Stimulated activated naive CD4-positive, alpha-beta T cell treated with Interleukin-2 at 50 U/mL for 16 hours (primary cell): ENCODE data around the gene SOCS7.

ENCODE experiments used
- DNase-seq: peaks from one replicate; lab custom pipeline; 2025; lab: John Stamatoyannopoulos, UW

The SOCS7 gene

DNA sequence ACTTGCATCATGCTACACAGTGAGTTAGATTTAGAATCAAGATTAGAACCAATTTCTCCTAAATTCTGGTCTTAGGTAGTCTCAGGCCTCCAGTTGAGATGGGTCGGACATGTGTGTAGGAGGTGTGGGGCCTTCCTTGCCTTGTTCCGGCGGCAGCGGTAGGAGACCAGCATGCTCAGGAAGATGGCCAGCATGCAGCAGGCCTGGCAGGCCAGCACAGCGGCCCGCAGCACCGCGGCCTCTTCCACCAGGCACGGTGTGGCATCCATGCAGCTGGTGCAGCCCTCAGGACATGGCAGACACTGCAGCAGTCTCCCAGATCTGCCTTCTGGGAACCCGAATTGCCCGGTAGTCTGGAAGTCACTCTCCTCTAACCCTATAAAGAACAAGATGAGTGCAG, 14.8 kb upstream of the SOCS7 start:
- DNase-seq: no peak

DNA sequence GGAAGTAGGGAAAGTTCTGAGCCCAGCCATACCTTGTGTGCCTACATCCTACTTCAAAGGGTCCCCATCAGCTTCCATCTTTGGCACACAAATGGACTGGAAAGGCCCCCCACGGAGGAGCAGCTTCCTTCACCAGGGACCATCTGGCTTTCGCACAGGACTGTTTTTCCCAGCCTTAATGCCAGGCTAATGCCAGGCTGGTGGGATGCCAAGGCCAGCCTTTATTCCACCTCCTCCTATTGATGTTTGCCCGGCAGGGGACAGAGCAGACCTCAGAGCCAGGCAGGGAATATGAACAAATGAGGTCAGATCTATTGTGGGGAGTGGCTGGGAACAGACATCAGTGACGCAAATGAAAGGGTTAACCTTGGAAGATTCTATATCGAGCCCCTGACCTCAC, 13.6 kb upstream of the SOCS7 start:
- DNase-seq: no peak

DNA sequence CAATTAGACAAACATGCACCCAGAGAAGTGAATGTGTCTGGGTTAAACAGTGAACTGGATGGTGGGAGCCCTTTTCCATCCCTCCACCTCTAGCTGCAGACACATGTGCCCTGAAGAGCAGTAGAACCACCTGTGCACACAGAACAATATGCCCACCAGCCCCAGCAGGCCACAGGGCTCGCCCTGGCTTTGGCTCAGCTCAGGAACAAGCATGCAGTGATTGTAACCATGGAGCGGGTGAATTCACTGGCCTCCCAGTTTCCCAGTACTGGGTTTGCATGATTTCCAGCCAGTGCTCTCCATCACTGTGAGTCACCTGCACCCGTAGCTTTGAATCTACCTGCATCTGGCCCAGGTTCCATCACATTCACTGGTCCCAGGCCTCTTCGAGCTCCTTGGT, 13.1 kb upstream of the SOCS7 start:
- no peak for DNase-seq

DNA sequence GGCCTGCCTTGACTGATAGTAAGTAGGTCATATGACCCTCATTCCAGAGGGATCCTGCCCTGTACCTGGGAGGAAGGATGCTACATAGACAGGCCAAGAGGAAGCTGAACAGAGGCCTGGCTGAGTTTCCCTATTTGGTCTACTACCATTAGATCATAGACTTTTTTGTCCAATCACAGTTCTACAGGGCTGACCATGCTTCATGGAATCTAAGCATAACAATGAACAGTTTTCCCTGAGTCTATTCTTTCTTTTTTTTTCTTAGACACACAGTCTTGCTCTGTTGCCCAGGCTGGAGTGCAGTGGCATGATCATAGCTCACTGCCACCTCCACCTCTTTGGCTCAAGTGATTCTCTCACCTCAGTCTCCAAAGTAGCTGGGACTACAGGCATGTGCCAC, 11.8 kb upstream of the SOCS7 start:
- DNase-seq: no peak

DNA sequence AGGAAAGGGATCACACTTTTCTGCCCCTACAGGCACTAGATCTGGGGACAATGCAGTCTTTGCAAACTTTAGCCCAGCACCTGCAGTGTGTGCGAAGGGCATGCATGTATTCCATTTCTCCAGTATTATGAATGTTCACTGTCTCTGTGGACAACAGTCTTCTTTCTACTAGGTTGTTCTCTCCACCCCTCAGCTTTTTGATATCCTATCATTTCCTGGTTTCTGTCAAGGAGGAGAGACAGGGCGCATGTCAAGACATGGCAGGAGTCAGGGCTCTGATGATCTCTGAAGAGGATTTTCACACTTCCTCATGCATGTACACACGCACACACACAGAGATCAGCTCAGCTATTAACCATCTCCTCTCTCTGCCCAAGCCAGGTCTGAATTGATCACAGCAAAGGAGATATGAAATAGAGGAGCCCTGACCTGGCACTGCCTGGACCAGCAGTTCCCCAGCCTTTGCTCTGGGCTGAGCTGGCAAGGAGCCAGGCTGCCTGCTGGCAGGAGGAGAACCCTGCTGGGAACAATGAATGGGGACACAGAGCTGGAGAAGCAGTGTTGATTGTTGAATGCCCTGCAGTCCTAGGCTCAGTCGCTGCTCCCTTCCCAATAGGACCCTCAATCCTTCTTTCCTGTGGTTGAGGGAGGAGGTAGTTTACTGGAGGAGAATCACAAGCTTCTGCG, 10.5 kb upstream of the SOCS7 start:
- DNase-seq: no peak

DNA sequence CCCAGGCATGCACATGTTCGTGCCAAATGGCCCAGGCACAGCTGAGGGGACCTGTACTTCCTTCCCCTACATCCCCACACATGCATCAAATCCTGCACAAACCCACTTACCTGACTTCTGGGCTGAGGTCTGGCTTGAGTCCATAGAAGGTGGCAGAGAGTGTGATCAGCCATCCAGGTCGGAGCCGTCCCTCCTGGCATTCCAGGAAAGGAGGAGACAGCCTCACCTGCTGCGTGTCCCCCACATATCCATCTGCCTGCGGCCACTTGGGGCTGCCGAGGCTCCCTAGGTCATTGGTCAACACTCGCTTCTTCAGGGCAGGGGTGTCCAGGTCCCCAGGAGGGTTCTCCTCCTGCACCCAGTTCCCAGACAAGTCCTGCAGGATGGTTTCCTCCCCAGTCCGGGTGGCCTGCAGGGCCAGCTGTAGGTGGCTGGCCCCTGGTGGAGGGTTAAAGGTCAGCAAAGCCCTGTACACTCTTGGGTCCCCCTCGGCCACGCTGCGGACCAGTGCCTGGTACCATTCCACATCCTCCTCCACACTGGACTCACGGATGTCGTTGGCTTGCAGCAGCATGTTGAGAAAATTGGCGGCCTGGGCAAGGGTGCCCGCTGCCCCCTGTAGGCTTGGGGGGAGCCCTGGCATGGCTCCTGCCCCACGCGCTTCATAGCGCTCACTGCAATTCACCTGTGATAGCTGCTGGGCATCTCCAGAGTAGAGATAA, 8.6 kb upstream of the SOCS7 start:
- DNase-seq: no peak

DNA sequence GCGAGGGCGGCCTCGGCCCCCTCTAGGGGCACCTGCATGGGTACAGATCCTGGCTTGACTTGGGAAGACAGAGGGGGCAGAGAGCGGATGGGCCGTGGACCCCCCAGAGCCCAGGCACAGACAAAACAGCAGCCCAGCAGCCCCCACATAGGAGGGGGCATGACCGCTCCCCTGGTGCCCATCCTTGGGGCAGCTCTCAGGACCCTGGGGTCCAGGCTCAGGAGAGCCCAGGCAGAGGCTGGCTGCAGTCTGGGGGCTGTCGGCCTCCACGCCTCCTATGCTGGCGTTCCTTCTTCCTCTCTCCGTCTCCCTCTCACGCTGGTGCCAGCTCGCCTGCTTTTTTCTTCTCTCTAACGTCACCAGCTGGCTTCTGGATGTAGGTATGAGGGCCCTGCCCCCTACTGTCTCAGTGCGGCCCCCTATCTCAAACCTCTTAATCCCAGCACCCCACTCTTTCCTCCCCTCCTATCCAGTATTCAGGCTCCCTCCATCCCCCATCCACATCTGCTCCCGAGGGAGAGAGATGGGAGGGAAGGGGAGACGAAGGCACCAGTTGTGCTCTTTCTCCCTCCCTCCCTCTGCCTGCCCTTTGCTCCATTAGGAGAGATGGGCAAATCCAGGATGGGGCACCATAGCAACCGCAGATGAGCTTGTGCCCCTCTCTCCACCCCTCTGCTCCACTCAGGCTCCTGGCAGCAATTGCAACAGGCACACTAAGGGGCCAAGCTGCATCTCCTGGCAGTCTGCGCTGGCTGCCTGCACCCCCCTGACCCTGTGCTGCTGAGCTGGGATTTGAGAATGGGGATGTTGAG, 7.8 kb upstream of the SOCS7 start, which contains the start of gene GPR179:
GPR179 (minus strand) TSS at position 349 of the 812 bp plus-strand sequence; CDS start at position 182, 167 bp downstream.
- no peak for DNase-seq

DNA sequence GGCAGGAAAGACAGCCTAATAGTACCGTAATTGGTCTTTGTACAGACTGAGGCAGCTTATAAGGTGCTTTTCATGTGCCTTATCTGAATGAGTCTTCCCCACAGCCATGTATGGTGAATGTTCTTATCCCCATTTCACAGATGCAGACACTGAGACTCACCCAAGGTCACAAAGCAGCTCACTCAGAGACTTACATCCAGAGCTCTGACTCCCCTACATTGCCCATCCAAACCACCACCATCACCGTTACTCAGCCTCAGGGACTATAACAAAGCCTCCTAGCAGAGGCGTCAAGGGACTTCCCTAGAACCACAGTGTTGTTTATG, 7.3 kb upstream of the SOCS7 start:
- no peak for DNase-seq

DNA sequence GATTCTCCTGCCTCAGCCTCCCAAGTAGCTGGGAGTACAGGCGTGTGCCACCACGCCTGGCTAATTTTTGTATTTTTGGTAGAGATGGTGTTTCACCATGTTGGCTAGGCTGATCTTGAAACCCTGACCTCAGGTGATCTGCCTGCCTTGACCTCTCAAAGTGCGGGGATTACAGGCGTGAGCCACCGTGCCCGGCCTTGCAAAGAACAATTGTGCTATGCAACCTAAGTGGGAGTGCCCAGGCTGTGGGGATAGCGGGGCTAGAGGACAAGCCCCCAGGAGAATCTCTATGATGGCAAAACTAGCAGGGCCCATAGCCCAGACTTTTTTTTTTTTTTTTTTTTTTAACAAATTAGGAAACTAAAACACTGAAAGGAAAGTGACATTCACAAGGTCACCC, 5.9 kb upstream of the SOCS7 start:
- no peak for DNase-seq

DNA sequence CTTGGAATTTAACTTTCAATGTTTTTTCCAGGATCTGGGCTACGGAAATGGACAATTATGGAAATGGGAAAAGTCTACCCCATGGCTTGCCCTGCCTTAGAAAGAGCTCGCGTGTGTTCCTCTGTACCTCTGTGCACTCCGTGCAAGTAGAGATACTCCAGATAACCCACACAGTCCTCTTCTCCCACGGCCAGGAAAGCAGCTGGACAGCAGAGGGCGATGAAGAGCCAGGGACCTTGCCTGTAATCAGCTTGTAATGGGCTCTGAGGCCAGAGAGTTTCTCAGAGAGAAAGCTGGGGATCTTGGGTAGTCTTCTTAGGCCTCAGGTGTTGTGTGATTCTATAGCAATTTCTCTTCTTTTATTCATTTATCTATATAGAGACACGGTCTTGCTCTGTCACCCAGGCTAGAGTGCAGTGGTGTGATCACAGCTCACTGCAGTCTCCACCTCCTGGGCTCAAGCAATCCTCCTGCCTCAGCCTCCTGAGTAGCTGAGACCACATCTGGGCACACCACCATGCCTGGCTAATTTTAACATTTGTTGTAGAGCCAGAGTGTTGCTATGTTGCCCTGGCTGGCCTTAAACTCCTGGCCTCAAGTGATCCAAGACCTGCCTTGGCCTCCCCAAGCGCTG, 2.4 kb upstream of the SOCS7 start:
- peak; percentile 74 for DNase-seq

DNA sequence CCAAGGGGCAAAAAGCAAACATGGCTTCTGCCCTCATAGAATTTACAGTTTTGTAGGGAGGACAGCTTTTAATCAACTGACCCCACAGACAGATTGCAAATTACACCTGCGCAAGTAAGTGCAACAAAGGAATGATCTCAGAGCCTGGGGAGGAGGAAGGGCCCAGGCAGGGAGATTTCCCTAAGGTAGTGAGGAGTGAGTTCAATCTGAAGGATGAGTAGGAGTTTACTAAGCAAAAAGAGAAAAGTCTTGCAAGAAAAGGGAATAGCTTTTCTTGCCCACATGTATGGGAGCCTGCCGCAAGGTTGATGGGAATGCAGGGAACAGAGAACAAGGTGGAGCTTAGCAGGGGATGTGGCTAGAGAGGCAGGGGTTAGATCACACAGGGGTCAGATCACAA, 1.6 kb upstream of the SOCS7 start:
- DNase-seq: no peak

DNA sequence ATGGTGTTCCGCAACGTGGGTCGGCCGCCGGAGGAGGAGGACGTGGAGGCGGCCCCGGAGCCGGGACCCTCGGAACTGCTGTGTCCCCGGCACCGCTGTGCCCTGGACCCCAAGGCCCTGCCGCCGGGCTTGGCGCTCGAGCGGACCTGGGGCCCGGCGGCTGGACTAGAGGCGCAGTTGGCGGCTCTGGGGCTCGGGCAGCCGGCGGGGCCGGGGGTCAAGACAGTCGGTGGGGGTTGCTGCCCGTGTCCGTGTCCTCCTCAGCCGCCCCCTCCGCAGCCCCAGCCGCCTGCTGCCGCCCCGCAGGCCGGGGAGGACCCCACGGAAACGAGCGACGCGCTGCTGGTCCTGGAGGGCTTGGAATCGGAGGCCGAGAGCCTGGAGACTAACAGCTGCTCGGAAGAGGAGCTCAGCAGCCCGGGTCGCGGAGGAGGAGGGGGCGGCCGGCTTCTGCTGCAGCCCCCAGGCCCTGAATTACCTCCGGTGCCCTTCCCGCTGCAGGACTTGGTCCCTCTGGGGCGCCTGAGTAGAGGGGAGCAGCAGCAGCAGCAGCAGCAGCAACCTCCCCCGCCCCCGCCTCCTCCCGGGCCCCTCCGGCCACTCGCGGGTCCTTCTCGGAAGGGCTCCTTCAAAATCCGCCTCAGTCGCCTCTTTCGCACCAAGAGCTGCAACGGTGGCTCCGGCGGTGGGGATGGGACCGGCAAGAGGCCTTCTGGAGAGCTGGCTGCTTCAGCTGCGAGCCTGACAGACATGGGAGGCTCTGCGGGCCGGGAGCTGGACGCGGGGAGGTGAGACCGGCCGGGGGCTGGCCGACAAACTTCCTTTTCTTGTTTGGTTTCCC, 821 bp downstream of the SOCS7 start:
- no peak for DNase-seq

DNA sequence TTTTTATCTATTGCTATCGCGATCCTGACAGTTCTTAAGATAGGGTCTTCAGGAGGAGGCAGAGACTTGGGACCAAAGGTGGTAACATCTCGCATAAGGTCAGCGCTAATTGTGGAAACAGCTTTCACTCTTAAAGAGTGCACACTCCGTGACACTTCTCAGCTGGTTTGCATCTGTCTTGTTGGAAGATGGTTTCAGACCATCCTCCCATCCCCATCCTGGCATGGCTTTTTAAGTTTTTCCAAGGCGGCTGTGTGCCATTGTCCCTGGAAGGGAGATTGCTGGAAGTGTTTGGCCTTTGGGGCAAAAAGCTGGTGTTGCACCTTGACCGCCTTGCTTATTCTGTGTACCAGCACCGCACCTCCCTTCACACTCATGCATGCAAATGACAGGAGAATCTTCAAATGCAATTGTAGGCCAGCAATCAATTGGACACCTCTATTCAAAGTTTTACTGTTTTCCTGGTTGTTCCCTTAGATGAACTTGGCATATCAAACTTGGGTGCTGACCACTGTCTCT, 1.5 kb downstream of the SOCS7 start:
- no peak for DNase-seq

DNA sequence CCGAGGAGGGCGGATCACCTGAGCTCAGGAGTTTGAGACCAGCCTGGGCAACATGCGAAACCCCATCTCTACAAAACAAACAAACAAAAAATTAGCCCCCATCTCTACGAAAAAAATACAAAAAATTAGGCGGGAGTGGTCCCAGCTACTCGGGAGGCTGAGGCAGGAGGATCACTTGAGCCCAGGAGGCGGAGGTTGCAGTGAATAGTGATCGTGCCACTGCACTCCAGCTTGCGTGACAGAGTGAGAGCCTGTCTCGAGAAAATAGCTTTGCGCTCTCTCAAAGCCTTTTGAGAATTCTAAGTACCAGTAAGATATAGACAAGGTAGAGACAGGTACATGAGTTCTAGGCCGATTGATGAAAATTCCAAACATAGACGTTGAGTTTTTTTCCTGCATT, 2.0 kb downstream of the SOCS7 start:
- no peak for DNase-seq

DNA sequence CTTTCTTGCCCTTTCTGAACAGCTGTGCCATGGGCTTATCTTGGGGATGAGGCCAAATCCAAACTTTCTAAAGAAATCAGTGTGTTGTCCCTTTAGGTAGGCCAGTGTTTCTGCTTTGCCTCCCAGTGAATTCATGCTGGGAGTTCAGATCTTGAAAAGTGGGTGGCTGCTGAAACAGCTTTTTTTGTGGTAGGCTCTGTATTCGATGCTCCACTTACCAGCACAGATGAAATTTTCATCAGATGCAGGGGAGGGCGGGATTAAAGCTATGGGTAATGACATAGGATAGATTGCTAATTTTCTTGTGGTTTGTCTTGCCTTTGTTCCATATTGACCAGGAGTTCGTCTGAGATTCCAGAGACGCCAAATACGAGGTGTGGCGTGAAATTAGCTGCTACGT, 2.8 kb downstream of the SOCS7 start:
- DNase-seq: no peak

DNA sequence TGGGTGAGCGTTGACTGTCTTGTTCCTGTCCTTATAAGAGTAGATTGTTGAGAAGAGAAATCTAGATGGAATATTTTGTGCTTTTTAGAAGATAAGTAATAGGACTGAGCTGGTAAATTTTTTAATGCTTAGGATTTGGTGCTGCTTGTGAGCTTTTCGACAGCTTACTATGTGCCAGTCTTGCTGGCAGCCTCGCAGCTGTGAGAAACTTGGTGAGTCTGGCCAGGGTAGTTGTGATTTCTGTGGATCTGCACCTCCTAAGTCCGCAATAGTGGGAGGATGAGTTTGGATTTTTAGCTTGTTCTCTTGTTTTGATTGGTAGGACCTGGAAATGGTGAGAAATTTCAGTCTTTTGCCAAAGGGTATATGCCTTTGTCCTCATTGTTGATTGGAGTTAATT, 3.6 kb downstream of the SOCS7 start:
- DNase-seq: no peak

DNA sequence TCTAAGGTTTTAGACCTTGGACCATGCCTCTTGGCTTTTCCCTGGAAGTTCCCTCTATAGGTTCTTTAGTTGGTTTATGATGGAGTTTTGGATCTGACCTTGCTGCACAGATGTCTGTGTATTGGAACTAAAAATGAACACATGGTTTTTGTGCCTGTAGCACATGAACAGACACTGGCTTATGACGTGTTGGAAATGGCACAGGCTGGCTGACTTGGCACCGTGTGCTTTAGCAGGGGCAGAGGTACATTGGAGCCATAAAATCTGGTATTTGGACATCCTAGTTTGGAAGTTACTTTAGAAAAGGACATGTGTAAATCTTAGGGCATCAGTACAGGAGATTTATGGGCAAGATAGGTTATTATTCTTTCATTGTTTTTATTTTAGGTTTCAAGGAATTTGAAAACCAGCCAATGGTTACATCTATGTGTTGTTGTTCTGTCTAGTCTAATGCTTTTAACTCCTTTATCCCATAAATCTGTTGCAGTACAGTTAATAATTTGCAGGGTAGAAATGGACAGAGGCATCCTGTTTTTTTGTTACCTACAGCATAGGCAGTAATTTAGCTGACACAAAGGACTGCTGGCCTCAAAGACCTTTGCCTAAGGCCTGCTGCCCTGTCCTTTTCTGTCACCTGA, 6.0 kb downstream of the SOCS7 start:
- DNase-seq: no peak

DNA sequence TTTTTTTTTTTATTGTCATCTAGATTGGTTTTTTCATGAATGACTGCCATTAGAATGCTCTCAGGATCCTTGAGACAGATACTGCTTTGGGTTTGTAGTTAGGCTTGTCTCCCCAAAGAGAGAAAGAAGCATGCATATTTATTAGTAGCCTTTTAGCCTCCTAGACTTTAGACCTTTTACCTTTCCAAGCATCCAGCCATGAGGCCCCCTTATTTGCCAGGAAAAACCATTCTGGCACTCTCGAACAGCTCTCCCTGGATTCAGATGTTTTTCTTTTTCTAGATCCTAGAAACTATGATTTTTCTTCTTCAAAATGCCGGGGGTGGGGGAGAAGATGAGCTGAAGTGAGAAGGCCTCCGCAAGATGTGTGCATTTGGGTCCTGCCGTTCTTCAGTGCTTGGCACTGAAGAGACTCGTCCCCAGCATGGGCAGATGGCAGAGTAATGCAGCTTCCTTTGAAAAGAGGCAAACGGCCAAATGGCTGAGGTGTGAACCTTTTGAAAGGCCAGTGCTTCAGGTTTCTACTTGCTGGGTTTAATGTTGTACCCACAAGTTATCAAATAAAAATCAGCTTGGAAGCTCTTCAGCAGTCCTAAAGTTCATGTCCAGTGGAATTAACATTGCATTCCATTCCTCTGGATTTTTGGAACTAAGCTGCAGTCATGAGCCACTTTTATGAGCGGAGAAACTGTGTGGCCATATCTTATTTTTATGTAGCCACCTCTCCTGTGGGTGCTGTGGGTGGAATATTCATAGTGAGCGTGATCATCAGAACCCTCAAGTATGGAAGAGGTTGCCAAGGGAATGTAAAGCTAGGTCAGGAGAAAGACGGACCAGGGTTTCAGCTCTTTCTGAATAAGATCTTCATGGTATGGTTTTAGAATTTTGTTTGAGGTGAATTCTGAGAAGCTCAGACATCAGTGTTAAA, 7.2 kb downstream of the SOCS7 start:
- no peak for DNase-seq

DNA sequence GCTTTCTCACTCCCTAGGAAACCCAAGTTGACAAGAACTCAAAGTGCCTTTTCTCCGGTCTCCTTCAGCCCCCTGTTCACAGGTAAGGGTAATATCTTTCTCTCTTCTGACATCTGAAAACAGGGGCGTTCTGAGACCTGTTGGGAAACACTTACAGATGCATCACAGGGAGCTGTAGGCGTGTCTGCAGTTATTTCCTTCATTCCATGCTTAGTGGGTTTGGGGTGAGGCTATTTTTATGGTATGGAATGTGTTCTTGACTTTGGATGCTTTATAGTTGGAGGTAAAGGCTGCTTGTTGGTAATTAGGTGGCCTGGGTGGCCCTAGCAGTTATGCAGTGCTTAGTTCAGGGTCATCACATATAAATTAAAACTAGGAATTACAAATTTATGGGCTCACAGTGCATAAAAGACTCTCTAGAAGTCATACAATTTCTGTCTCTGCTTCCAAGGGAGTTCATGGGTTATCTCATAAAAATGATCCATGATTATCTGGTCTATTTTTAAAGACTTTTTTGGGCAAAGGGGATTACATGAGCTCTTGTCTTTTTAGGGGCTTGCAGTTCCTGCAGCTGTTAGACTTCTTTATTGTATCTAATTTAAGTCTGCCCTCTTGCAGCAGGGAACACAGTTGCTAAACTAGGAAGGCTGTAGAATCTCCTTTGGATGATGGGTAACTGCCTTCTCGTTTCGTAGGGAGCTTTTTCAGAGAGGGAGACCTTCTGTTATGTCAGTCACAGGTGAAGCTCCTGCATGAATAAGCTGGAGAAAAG, 10.2 kb downstream of the SOCS7 start:
- DNase-seq: no peak
